GM18505 (cell line): ENCODE data around the gene GPX6.
"Not testable (repeated sequence)": the region's sequence is repeated elsewhere in the genome, so short reads cannot be mapped to it uniquely, and the experiment has no call there.

Experiments
- ATAC-seq: cut with Tn5 transposase; IDR thresholded peaks from one replicate; pipeline ENCODE4 v1.9.1; 2021; ENCODE audit not compliant: unreplicated experiment
- POLR2A ChIP-seq: IDR thresholded peaks from 4 replicates; pipeline ENCODE4 v1.6.1; 2011; ENCODE audit warnings: borderline replicate concordance; ENCODE audit not compliant: insufficient read depth, insufficient read length; ENCODE audit errors: extremely low read depth

Gene GPX6

GRCh38 chr6:28505733-28506132 lies 9.9 kb downstream of the GPX6 start:
- no peak for TF ChIP-seq POLR2A
- ATAC-seq, result no peak

GRCh38 chr6:28502709-28503305 lies 12.8 kb downstream of the GPX6 start:
- not testable (repeated sequence) for ATAC-seq

- not testable (repeated sequence) for ATAC-seq
Measured at GRCh38 chr6:28502136-28502535, 13.5 kb downstream of the GPX6 start.

- no peak for TF ChIP-seq POLR2A
- ATAC-seq, result no peak
Measured at GRCh38 chr6:28501259-28501658, 14.3 kb downstream of the GPX6 start.

GRCh38 chr6:28497893-28498292 lies 17.7 kb downstream of the GPX6 start:
- no peak for TF ChIP-seq POLR2A
- no peak for ATAC-seq

GRCh38 chr6:28497306-28497705 lies 18.3 kb downstream of the GPX6 start:
- no peak for ATAC-seq
- TF ChIP-seq POLR2A, result no peak

- ATAC-seq, result no peak
- no peak for TF ChIP-seq POLR2A
Measured at GRCh38 chr6:28496099-28496779, 19.4 kb downstream of the GPX6 start.

- no peak for ATAC-seq
- TF ChIP-seq POLR2A, result no peak
Measured at GRCh38 chr6:28491984-28492317, 23.6 kb downstream of the GPX6 start.

- TF ChIP-seq POLR2A, result no peak
- no peak for ATAC-seq
Measured at GRCh38 chr6:28490205-28490890, 25.2 kb downstream of the GPX6 start.

- peak; percentile 59 for ATAC-seq
- peak; percentile 37 for TF ChIP-seq POLR2A
Measured at GRCh38 chr6:28489366-28490204, 26.0 kb downstream of the GPX6 start.

GRCh38 chr6:28488916-28489365 lies 26.7 kb downstream of the GPX6 start:
- no peak for ATAC-seq
- no peak for TF ChIP-seq POLR2A

- ATAC-seq, result no peak
Measured at GRCh38 chr6:28486988-28487742, 28.4 kb downstream of the GPX6 start.

GRCh38 chr6:28486533-28486932 lies 29.1 kb downstream of the GPX6 start:
- no peak for ATAC-seq

More at GRCh38 chr6:28486988-28487742, 28.4 kb downstream of the GPX6 start:
- no peak for TF ChIP-seq POLR2A

More at GRCh38 chr6:28486533-28486932, 29.1 kb downstream of the GPX6 start:
- no peak for TF ChIP-seq POLR2A
